Parathyroid adenoma (tissue), 2 donors: Measurements from ENCODE around the gene TNS3.

Source experiments
- H2AFZ ChIP-seq: fragments of 300-600 bp; sonication (generic); one replicate; pipeline ENCODE4 v1.7.0; 2017; ENCODE audit warnings: antibody characterized with exemption, mild to moderate bottlenecking
- H3K27ac ChIP-seq: fragments of 300-600 bp; sonication (generic); one replicate; pipeline ENCODE4 v1.7.0; 2017
- H3K27me3 ChIP-seq: fragments of 300-600 bp; sonication (generic); one replicate; pipeline ENCODE4 v1.7.0; 2017; ENCODE audit warnings: low read length; ENCODE audit not compliant: control insufficient read depth, insufficient read depth
- H3K36me3 ChIP-seq: fragments of 300-600 bp; sonication (generic); one replicate; pipeline ENCODE4 v1.7.0; 2017; ENCODE audit warnings: low read length; ENCODE audit not compliant: control insufficient read depth, insufficient read depth
- H3K4me1 ChIP-seq: fragments of 300-600 bp; sonication (generic); one replicate; pipeline ENCODE4 v1.7.0; 2017; ENCODE audit warnings: control low read depth
- H3K4me2 ChIP-seq: fragments of 300-600 bp; sonication (generic); one replicate; pipeline ENCODE4 v1.7.0; 2017; ENCODE audit warnings: low read length
- H3K4me3 ChIP-seq: fragments of 300-600 bp; sonication (generic); one replicate; pipeline ENCODE4 v1.7.0; 2017; ENCODE audit warnings: low read depth, low read length
- H3K79me2 ChIP-seq: fragments of 300-600 bp; sonication (generic); one replicate; pipeline ENCODE4 v1.7.0; 2017; ENCODE audit warnings: control low read depth
- H3K9ac ChIP-seq: fragments of 300-600 bp; sonication (generic); one replicate; pipeline ENCODE4 v1.7.0; 2017; ENCODE audit warnings: mild to moderate bottlenecking
- H3K9me3 ChIP-seq: fragments of 300-600 bp; sonication (generic); one replicate; pipeline ENCODE4 v1.7.0; 2017; ENCODE audit warnings: low read length; ENCODE audit not compliant: control insufficient read depth
- TF ChIP-seq, protein P1 (sequence below): fragments of 300-600 bp; sonication (generic); IDR thresholded peaks from one replicate; pipeline ENCODE4 v1.7.0; 2017; ENCODE audit warnings: antibody characterized with exemption, mild to moderate bottlenecking
- donor health status: primary hyperparathyroidism.

The TNS3 gene

DNA sequence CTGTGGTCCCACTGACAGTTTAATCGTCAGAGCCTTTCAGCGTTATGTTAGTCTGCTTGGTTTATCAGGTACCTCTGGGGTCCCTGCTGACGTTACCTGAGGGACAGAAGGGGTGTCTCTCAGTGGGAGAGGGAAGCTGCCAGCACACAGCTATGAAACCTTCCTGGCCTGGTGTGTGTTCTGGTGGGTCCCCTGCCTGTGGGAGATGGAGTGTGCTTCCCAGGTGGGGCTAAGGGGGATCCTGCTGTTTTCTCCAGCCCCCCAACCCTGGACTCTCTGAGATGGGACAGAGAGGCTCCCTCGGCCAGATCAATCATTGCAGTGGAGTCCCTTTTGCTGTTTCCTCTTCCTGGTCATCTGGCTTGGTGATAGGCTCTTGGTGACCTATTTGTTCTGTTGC is 308.8 kb downstream of the TNS3 start:
- Histone ChIP-seq H3K9ac (no peak overlapping the region), H3K4me3 (no peak overlapping the region), H3K79me2 (no peaks in the 10 kb centered on the region), H3K4me2 (no peak overlapping the region), H3K36me3 (no peaks in the 10 kb centered on the region), H3K27me3 (no peaks in the 10 kb centered on the region), H3K9me3 (no peaks in the 10 kb centered on the region), H3K4me1 (no peaks in the 10 kb centered on the region), H3K27ac (no peak overlapping the region), H2AFZ (no peak overlapping the region)
- TF ChIP-seq, protein P1, sequence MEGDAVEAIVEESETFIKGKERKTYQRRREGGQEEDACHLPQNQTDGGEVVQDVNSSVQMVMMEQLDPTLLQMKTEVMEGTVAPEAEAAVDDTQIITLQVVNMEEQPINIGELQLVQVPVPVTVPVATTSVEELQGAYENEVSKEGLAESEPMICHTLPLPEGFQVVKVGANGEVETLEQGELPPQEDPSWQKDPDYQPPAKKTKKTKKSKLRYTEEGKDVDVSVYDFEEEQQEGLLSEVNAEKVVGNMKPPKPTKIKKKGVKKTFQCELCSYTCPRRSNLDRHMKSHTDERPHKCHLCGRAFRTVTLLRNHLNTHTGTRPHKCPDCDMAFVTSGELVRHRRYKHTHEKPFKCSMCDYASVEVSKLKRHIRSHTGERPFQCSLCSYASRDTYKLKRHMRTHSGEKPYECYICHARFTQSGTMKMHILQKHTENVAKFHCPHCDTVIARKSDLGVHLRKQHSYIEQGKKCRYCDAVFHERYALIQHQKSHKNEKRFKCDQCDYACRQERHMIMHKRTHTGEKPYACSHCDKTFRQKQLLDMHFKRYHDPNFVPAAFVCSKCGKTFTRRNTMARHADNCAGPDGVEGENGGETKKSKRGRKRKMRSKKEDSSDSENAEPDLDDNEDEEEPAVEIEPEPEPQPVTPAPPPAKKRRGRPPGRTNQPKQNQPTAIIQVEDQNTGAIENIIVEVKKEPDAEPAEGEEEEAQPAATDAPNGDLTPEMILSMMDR = no peak

DNA sequence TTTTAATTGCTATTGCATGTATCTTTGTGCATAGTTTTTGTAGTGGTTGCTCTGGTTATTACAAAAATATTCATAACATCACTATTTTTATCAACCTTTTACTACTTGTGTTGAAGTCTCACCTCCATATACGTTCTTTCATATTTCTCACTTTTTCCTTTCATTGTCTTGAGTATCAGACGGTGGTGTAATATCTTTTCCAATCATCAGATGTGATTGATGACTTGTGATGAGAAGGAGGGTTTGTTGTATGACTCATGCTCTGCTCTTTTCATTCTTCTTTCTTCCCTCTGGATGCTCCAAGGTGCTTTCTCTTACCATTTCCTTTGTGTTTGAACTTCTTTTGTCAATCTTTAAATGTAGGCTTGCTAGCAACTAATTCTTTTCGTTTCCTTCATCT is 310.2 kb downstream of the TNS3 start:
- Histone ChIP-seq H3K9me3 (no peaks in the 10 kb centered on the region), H3K27me3 (no peaks in the 10 kb centered on the region), H3K9ac (no peak overlapping the region), H3K36me3 (no peaks in the 10 kb centered on the region), H3K4me2 (no peak overlapping the region), H3K27ac (no peak overlapping the region), H3K4me3 (no peak overlapping the region), H3K79me2 (no peaks in the 10 kb centered on the region), H2AFZ (no peak overlapping the region), H3K4me1 (no peaks in the 10 kb centered on the region)
- TF ChIP-seq, protein P1 = no peak

DNA sequence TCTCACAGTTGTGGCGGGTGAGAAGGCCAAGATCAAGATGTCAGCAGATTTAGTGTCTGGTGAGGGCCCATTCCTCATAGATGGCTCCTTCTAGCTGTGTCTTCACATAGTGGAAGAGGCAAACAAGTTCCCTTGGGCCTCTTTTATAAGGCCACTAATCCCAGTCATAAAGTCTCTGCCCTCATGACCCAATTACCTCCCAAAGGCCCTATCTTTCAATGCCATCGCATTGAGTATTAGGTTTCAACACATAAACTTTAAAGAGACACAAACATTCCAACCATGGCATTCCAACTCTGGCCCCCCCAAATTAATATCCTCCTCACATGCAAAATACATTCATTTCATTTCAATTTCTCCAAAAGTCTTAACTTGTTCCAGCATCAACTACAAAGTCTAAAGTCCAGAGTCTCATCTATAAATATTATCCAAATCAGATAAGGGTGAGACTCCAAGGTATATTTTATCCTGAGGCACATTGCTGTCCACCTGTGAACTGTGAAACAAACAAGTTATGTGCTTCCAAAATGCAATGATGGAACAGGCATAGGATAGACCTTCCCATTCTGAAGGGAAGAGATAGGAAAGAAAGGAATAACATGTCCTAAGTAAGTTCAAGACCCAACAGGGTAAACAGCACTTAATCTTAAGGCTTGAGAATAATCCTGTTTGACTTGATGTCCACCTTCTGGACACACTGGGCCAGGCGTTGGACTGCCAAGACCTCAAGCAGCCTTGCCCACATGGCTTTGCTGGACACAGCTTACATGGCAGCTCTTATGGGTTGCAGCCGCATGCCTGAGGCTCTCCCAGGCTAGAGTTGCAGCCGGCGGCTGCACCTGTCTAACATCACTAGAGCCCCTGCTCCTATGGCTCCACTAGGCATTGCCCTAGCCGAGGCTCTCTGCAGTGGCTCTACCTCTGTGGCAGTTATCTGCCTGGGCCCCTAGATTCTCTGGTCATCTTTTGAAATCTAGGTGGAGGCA is 312.8 kb downstream of the TNS3 start:
- TF ChIP-seq, protein P1 = no peak
- H3K27ac ChIP-seq = no peak overlapping the region
- H3K9ac ChIP-seq = no peak overlapping the region
- H3K4me2 ChIP-seq = no peak overlapping the region
- no peaks in the 10 kb centered on the region for H3K79me2 ChIP-seq
- no peak overlapping the region for H2AFZ ChIP-seq
- H3K4me1 ChIP-seq = no peaks in the 10 kb centered on the region
- H3K9me3 ChIP-seq = no peaks in the 10 kb centered on the region
- no peaks in the 10 kb centered on the region for H3K27me3 ChIP-seq
- H3K4me3 ChIP-seq = no peak overlapping the region
- H3K36me3 ChIP-seq = no peaks in the 10 kb centered on the region

DNA sequence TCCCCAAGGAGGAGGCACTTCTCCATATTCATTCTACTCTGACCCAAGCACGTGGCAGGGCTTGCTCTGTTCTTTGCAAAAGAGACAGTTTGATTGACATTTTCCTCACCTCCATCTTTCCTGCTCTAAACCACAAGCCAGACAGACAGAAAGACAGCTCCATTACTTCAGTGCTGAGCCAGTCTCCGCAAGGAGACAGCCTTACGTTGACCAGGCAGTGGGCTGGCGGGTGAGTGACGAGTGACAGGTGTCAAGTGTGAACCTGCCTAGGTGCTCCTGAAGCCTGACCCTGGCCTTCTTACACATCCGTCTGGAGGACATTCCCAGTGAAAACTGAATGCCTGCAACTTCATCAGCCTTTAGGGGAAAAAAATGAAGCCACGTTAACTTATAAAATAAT is 314.6 kb downstream of the TNS3 start:
- no peaks in the 10 kb centered on the region for H3K27me3 ChIP-seq
- no peaks in the 10 kb centered on the region for H3K9me3 ChIP-seq

More for the DNA sequence above, 314.6 kb downstream of the TNS3 start:
- Histone ChIP-seq H3K79me2 (no peaks in the 10 kb centered on the region), H3K4me3 (no peak overlapping the region), H3K9ac (no peak overlapping the region), H3K27ac (no peak overlapping the region), H3K4me1 (no peaks in the 10 kb centered on the region), H3K4me2 (no peak overlapping the region), H3K36me3 (no peaks in the 10 kb centered on the region), H2AFZ (no peak overlapping the region)
- TF ChIP-seq, protein P1 = no peak
